ENCODE measurements around the gene MTMR11. TPM values are rescaled to one million over a fixed set of nuclear protein-coding genes. Genes with fewer than 3 reads are reported as not detected.

Gene MTMR11
- total RNA-seq, 1 experiment from 2014 or later: 7.1 TPM

DNA sequence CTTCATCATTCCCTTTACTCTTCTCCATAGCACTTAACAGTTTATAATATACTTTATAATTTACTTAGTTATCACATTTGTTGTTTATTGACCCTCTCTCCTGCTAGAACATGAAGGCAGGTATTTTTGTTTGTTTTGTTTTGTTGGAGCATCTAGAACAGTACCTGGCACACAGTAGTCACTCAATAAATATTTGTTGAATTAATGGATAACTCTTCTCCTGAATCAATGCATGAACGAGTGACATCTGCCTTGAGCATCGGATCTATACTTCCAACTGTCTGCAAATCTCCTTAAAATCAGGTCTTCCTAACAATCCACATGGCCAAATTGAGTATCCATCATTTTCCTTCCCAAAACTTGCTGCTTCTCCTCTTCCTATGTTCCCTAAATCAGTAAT, 35.9 kb upstream of the MTMR11 start:
- peaks cover 40% of the 10 kb centered on the region for H3K36me3 Mint-ChIP-seq
- POLR2A ChIA-PET: no interaction called here
- CTCF ChIA-PET: no interaction called here

DNA sequence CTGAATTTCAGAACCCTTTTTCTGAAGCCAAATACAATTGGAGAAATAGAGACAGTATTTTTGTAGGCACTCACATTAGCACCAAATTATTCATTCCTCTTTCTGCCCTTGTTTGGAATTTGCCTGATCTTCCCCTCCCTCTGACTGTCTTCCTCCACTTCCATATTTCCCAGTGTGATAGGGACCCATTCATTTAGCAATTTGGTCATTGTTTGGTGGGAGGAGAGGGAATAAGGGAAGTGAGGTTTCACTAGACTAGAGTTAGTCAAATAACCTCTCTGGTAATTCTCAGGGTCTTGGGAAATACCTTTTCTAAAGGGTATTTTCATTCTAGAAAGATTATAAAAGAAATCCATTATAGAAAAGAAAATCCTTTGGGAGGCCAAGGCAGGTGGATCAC, 31.0 kb upstream of the MTMR11 start:
- ATAC-seq: no peak
- Mint-ChIP-seq H3K27me3 (ENCODE audit: low read depth) (no peaks in the 10 kb centered on the region), H3K4me3 (no peak overlapping the region), H3K9me3 (no peaks in the 10 kb centered on the region), H3K27ac (no peak overlapping the region), H3K36me3 (peaks cover 43% of the 10 kb centered on the region), H3K4me1 (no peaks in the 10 kb centered on the region)
- TF ChIP-seq FOXP1 (CRISPR knock-in tag; IDR thresholded peaks at IDR 0.05; ENCODE audit: borderline replicate concordance) (no peak), ZNF396 (CRISPR knock-in tag; IDR thresholded peaks at IDR 0.05; ENCODE audit: borderline replicate concordance) (no peak)
- TF ChIP-seq, protein P1, sequence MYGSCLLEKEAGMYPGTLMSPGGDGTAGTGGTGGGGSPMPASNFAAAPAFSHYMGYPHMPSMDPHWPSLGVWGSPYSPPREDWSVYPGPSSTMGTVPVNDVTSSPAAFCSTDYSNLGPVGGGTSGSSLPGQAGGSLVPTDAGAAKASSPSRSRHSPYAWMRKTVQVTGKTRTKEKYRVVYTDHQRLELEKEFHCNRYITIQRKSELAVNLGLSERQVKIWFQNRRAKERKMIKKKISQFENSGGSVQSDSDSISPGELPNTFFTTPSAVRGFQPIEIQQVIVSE (CRISPR knock-in tag; IDR thresholded peaks at IDR 0.05; ENCODE audit: borderline replicate concordance): no peak
- DNase-seq (ENCODE audit: low spot score): no peak
- CTCF ChIA-PET: no interaction called here
- POLR2A ChIA-PET: interaction anchor here (0.7 kb wide), 2 partner anchors 43 to 113 kb away, joined by 5 to 6 read pairs; no protein-coding TSS in a partner anchor

More for the DNA sequence above, 35.9 kb upstream of the MTMR11 start:
- TF ChIP-seq, protein P2, sequence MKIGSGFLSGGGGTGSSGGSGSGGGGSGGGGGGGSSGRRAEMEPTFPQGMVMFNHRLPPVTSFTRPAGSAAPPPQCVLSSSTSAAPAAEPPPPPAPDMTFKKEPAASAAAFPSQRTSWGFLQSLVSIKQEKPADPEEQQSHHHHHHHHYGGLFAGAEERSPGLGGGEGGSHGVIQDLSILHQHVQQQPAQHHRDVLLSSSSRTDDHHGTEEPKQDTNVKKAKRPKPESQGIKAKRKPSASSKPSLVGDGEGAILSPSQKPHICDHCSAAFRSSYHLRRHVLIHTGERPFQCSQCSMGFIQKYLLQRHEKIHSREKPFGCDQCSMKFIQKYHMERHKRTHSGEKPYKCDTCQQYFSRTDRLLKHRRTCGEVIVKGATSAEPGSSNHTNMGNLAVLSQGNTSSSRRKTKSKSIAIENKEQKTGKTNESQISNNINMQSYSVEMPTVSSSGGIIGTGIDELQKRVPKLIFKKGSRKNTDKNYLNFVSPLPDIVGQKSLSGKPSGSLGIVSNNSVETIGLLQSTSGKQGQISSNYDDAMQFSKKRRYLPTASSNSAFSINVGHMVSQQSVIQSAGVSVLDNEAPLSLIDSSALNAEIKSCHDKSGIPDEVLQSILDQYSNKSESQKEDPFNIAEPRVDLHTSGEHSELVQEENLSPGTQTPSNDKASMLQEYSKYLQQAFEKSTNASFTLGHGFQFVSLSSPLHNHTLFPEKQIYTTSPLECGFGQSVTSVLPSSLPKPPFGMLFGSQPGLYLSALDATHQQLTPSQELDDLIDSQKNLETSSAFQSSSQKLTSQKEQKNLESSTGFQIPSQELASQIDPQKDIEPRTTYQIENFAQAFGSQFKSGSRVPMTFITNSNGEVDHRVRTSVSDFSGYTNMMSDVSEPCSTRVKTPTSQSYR (CRISPR knock-in tag; IDR thresholded peaks at IDR 0.05): no peak
- TF ChIP-seq RORB (CRISPR knock-in tag; IDR thresholded peaks at IDR 0.05): no peak
- TF ChIP-seq NR1H2 (CRISPR knock-in tag; IDR thresholded peaks at IDR 0.05): no peak
- TF ChIP-seq GABPB1 (CRISPR knock-in tag; IDR thresholded peaks at IDR 0.05): no peak
- TF ChIP-seq FOXJ3 (CRISPR knock-in tag; IDR thresholded peaks at IDR 0.05; ENCODE audit: borderline replicate concordance): no peak
- no peak for TF ChIP-seq ZNF671 (CRISPR knock-in tag; IDR thresholded peaks at IDR 0.05)
- TF ChIP-seq KAT7 (CRISPR knock-in tag; IDR thresholded peaks at IDR 0.05; ENCODE audit: borderline replicate concordance): no peak
- TF ChIP-seq NR2C2 (CRISPR knock-in tag; IDR thresholded peaks at IDR 0.05): no peak
- TF ChIP-seq JAZF1 (CRISPR knock-in tag; IDR thresholded peaks at IDR 0.05): no peak
- TF ChIP-seq ZNF263 (CRISPR knock-in tag; IDR thresholded peaks at IDR 0.05; ENCODE audit: low read depth): no peak
- no peak for TF ChIP-seq NFE2L1 (CRISPR knock-in tag; IDR thresholded peaks at IDR 0.05)
- Mint-ChIP-seq H3K27me3 (ENCODE audit: low read depth) (no peaks in the 10 kb centered on the region), H3K4me1 (no peaks in the 10 kb centered on the region), H3K4me3 (no peak overlapping the region), H3K9me3 (no peaks in the 10 kb centered on the region), H3K27ac (no peak overlapping the region)
- ATAC-seq (no peak), DNase-seq (ENCODE audit: low spot score) (no peak)

DNA sequence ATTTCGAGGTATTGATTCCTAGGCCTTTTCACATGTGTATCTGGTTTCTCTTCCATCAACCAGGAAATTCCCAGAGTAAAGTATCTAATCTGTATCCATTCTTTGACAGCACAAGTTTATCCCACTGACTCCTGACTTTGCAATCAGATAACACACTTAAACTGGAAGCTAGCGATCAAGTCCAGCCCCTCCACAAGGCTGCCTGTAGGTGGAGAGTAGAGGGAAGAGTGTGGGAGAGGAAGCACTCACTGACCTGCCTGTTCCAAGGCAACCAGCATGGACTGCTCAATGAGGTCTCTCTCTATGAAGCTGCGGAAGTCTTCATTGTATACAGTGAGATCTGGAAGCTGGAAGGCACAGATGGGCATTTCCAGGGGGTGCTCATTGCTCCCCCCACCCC, 30.4 kb upstream of the MTMR11 start:
- ATAC-seq (peak; percentile 41; the same call in 1 of the 2 replicates), DNase-seq (ENCODE audit: low spot score) (no peak)
- Mint-ChIP-seq H3K27me3 (ENCODE audit: low read depth) (no peaks in the 10 kb centered on the region), H3K27ac (no peak overlapping the region), H3K36me3 (peaks cover 43% of the 10 kb centered on the region), H3K9me3 (no peaks in the 10 kb centered on the region), H3K4me1 (no peaks in the 10 kb centered on the region), H3K4me3 (no peak overlapping the region)
- CTCF ChIA-PET: no interaction called here
- POLR2A ChIA-PET: no interaction called here
- TF ChIP-seq KAT7 (CRISPR knock-in tag; IDR thresholded peaks at IDR 0.05; ENCODE audit: borderline replicate concordance): no peak
- TF ChIP-seq NFYB (CRISPR knock-in tag; conservative IDR thresholded peaks at IDR 0.05; ENCODE audit: low read depth): no peak
- no peak for TF ChIP-seq ZNF232 (CRISPR knock-in tag; IDR thresholded peaks at IDR 0.05)
- no peak for TF ChIP-seq JAZF1 (CRISPR knock-in tag; IDR thresholded peaks at IDR 0.05)
- TF ChIP-seq SOX15 (CRISPR knock-in tag; IDR thresholded peaks at IDR 0.05): no peak
- TF ChIP-seq, protein P2 (CRISPR knock-in tag; IDR thresholded peaks at IDR 0.05): no peak
- TF ChIP-seq ZNF263 (CRISPR knock-in tag; IDR thresholded peaks at IDR 0.05; ENCODE audit: low read depth): no peak
- TF ChIP-seq PRRX2 (CRISPR knock-in tag; IDR thresholded peaks at IDR 0.05): no peak
- TF ChIP-seq, protein P3, sequence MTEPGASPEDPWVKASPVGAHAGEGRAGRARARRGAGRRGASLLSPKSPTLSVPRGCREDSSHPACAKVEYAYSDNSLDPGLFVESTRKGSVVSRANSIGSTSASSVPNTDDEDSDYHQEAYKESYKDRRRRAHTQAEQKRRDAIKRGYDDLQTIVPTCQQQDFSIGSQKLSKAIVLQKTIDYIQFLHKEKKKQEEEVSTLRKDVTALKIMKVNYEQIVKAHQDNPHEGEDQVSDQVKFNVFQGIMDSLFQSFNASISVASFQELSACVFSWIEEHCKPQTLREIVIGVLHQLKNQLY (CRISPR knock-in tag; IDR thresholded peaks at IDR 0.05): no peak
- TF ChIP-seq OVOL2 (CRISPR knock-in tag; IDR thresholded peaks at IDR 0.05; ENCODE audit: borderline replicate concordance): no peak
- TF ChIP-seq ZNF671 (CRISPR knock-in tag; IDR thresholded peaks at IDR 0.05): no peak
- TF ChIP-seq, protein P4, sequence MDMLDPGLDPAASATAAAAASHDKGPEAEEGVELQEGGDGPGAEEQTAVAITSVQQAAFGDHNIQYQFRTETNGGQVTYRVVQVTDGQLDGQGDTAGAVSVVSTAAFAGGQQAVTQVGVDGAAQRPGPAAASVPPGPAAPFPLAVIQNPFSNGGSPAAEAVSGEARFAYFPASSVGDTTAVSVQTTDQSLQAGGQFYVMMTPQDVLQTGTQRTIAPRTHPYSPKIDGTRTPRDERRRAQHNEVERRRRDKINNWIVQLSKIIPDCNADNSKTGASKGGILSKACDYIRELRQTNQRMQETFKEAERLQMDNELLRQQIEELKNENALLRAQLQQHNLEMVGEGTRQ (CRISPR knock-in tag; IDR thresholded peaks at IDR 0.05): no peak
- TF ChIP-seq HMGA2 (CRISPR knock-in tag; IDR thresholded peaks at IDR 0.05): no peak
- TF ChIP-seq ELF4 (CRISPR knock-in tag; IDR thresholded peaks at IDR 0.05; ENCODE audit: low read depth): no peak
- no peak for TF ChIP-seq ZNF423 (CRISPR knock-in tag; IDR thresholded peaks at IDR 0.05)
